Femur (tissue), 1 donor: ENCODE results near the gene PAQR3.
A peak's percentile ranks its signal among the peaks of the same experiment; 100 is the strongest.

Experiments used
- DNase-seq: peaks from one replicate; pipeline ENCODE4 v3.0.0-alpha.2; 2017

The PAQR3 gene, protein sequence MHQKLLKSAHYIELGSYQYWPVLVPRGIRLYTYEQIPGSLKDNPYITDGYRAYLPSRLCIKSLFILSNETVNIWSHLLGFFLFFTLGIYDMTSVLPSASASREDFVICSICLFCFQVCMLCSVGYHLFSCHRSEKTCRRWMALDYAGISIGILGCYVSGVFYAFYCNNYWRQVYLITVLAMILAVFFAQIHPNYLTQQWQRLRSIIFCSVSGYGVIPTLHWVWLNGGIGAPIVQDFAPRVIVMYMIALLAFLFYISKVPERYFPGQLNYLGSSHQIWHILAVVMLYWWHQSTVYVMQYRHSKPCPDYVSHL

DNA sequence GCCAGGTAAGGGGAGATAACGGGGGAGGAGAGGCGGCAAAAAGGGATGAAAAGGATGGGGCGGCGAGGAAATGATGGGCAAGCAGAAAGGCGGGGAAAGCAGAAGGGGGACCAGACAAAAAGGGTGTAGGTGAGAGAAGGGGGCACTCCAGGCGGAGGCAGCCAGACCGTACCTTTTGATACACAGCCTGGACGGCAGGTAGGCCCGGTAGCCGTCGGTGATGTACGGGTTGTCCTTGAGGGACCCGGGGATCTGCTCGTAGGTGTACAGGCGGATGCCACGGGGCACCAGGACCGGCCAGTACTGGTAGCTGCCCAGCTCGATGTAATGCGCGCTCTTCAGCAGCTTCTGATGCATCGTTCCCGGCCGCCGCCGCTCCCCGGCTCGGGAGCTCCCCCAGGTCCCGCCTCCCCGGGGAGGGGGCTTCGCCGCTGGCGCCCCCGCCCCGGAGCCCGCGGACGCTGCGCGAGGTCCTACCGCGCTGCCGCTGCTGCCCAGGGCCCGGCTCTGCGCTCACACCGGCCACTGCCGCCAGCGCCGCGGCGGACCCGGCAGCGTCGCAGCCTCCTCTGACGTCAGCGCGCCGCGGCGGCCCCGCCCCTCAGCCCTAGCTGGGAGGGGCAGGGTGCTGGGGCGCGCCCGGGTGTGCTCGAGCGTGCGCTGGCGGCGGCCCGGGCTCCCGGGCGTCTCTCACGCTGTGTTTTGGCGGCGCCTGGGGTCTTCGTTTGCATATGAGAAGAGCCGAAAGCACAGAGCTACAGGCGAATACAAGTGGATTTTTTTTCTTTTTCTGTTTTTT, at the start of gene PAQR3:
TSS of gene PAQR3 (minus strand) at position 571 of the 799 bp plus-strand sequence. CDS start at position 357, 214 bp downstream.
- peak; percentile 92 for DNase-seq

- DNase-seq, result no peak
Measured at GRCh38 chr4:78987683-78988082, 48.4 kb upstream of the PAQR3 start.

DNA sequence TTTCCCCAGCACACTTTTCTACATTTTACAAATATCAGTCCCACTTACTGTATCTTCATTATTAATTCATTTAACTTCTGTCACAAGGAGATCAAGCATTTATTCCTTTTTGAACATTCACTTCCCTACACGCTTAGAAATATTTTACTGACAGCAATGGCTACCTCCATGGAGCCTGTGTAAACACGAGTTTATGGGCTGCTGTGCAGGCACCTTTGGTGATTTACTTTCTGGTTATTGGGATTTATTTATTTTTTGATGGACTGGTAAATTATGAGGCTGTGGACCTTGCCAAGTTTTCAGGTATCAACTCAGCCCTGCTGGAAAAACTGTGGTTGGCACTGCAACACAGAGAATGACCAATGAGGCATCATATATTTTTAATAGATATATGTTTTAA, 45.4 kb upstream of the PAQR3 start:
- no peak for DNase-seq

- DNase-seq, result no peak
Measured at GRCh38 chr4:78975865-78976264, 36.6 kb upstream of the PAQR3 start.

DNA sequence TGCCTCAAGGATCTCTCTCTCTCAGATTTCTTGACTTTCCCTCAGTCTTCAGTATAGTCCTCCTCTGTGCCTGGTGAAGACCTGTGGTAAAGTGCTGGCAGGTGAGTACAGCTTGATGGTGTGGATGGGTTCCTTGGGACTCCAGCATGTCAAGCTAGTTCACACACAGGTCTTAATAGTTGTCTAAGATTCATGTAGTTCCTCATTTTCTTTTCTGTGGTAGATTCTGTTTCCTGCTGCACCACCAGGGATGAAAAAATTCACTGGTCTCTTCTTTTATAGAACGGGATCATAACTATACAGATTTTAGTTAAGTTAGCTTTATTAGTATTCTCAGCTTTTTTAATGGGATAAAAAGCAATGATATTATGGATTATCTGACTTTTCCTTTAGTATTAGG, 32.5 kb upstream of the PAQR3 start:
- DNase-seq, result no peak

DNA sequence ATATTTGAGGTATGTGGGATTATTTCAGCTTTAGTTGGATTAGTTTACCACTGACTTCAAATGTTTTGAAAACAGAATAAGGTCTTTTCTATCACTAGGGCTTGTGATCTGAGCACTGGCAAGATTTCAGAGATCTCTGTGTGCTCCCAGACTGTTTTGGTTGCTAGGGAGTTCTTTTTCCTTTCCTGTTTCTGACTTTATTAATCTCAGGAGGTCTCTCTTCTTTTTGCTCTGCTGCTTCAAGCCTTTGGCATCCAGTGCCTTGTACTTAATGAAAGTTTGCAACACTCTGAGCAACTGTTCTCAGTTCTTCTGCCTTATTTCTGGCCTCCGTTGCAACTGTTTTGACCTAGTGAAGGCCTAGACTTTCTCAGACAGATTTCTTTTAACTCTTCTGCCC, 32.1 kb upstream of the PAQR3 start:
- peak; percentile 54 for DNase-seq

GRCh38 chr4:78962597-78963115, 23.4 kb upstream of the PAQR3 start:
- no peak for DNase-seq

DNA sequence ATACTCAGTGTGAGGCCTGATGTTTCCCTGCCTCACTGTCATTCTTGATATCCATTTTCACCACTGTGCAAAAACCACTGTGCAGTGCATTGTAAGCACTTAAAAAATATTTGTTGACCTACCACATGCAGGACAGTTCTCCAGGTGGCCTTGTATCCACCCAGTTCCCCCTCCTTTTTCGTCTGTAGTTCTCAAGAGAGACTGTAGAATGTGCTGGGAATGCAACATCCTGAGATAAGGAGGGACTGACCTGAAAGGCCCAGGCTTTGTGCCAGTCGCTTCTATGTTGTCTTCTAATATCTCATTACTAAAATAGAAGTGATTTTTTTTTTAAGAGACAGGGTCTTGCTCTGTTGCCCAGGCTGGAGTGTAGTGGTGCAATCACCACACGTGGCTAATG, 21.7 kb upstream of the PAQR3 start:
- DNase-seq, result no peak

DNA sequence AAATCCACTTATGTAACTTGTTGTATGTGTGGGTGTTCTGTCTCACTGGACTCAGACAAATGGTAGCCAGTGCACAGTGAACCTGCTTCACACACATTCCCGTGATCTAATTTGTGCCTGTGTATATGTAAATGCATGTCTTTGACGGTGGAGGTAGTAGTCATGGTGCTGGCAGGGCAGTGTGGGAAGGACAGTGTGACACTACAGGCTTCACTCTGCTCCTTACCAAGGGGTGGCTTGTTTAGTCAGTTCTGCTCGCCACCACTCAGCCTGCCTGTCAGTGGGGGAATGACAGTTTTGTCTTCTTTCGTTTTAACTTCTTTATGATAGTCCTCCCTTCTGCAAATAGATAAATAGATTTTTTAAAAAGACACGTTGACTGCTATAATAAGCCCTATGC, 17.7 kb upstream of the PAQR3 start:
- no peak for DNase-seq

DNA sequence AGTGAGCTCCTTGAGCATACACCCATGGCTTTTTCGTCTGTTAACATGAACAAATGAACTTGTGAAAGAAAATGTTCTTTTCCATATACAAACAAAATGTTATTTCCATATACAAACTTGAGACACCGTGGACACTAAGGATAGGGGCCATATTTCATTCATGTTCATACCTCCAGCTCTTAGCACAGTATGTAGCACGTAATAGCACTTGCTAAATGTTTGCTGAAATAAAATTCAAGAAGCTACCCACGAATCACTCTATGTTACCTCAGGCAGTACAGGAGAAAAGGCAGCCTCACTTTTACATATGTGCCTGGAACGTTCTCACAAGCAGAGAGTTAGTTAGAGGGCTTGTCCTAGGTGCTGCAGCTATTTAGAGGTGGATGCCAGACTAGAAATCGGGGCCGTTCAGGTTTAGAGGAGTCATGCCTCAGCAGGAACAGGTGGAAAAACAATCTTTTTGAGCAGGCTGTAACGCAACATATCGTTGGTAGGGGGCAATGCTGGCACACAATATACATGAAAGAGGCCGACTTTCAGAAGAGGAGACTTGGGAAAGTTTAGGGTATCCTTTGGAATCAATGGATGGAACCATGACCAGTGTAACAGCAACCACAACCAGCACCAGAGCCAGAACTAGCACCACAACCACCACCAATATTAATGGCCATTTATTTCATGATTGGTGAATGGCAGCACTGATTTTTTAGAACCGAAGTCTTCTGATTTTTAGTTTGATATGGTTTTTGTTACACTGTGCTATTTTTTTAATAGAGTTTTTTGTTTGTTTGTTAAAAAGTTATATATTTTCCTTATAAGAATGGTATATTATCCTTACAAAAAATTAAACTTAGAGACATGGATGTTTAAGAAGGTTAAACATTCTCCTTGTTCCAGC, 14.8 kb upstream of the PAQR3 start:
- DNase-seq, result no peak

GRCh38 chr4:78953231-78953630, 14.0 kb upstream of the PAQR3 start:
- no peak for DNase-seq

DNA sequence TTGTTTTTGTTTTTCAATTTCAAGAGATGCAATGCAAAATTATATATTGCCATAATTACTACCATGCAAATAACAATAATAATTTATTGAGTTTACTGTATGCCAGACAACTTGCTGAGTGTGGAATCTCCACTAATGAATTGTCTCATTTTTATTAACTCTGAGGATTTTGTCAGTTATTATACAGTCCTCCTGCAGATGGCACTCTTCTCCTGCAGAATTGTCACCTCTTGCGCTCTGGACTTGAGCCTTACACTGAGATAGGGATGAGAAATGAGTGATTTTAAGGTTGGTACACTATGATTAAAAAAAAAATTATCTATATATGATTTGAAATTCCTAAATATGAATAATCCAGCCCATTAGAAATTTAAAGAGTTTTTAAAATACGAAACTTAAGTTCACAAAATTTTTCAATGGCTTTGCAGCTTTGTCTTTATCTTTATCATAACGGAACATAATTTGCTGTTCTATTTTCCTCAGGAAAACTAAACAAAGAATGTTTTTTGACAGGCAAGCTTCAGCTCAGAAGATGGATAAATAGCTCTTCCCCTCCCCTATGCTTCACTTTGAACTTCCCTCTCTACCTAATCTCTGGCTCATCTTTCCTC, 12.7 kb upstream of the PAQR3 start:
- DNase-seq, result no peak

GRCh38 chr4:78949735-78950134, 10.5 kb upstream of the PAQR3 start:
- no peak for DNase-seq

- DNase-seq, result no peak
Measured at GRCh38 chr4:78945651-78946179, 6.5 kb upstream of the PAQR3 start.

DNA sequence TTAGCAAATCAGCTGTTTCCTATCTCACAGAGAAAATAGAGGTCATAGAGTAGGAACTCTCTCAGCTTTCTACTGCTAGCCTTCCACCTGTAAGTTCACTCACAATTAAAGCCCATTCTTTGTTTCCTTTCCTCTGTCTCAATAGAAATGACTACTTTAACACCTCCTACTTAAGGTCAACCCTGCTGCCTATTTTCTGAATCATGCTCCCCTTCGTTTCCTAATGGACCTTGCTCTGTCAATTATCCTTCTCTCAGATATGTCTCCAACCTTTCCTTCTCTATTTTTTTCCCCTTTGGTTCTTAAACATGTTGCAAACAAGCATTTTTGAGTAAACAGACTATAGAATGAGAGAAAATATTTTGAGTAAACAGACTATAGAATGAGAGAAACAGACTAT, 5.1 kb upstream of the PAQR3 start:
- DNase-seq, result no peak

- DNase-seq, result no peak
Measured at GRCh38 chr4:78940752-78941151, 1.5 kb upstream of the PAQR3 start.

- DNase-seq, result no peak
Measured at GRCh38 chr4:78939667-78940008, 400 bp upstream of the PAQR3 start.

DNA sequence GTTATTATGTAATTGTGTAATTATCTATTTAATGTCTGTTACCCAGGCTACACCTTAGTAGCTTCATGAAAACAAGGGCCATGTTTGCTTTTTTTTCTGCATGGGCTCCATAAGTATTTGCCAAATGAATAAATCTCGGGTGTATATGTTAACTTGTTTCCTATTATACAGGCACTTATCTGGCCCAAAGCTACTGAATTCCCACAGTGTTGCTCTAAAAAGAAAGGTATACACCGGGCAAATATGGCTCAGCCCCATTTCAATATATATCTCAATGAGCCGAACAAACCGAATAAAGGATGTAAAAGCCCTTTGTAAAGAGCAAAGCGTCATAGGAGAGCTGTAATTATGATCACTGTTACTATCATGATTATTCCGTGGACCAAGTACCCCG, 767 bp downstream of the PAQR3 start:
- DNase-seq, result no peak

- DNase-seq, result no peak
Measured at GRCh38 chr4:78937837-78938236, 1.4 kb downstream of the PAQR3 start.

DNA sequence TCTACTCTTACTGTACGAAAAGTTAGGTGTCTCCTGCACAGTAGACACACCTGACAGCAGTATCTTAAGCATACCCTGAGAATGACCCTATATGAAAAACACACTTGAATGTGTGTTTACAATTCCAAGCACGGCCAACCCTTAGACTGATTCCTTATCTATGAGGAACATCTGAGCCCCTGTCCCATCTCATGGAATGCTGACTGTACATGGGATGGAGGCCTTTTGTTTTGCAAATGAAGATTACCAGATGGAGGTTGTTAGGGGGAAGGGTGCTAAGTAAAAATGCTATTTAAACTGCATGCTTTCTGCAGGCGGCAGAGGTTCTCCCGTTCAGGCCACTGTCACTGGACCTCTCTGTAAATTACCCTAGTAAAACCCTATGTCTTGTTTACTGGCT, 2.2 kb downstream of the PAQR3 start:
- no peak for DNase-seq

- no peak for DNase-seq
Measured at GRCh38 chr4:78930016-78930629, 9.1 kb downstream of the PAQR3 start.

DNA sequence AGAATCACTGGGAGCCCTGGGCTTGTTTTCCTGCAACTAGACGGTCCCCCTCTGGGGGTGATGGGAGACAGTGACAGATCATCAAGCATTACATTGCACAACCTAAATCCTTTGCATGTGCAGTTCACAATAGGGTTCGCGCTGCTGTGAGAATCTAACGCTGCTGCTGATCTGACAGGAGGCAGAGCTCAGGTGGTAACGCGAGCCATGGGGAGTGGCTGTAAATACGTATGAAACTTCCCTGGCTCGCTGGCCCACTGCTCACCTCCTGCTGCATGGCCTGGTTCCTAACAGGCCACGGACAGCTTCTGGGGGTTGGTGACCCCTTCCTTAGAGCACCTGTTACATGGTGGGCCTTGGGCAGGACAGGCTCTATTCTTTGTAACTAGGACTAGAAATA, 10.4 kb downstream of the PAQR3 start:
- no peak for DNase-seq
